HepG2 (cell line): ENCODE measurements around the gene MAN2A2. TPM values are rescaled to one million over a fixed set of nuclear protein-coding genes. Genes with fewer than 3 reads are reported as not detected.

ENCODE experiments used
- ATF7 ChIP-seq, 2 experiments: fragments of 450-650 bp in 1 of 2; sonication (generic) in 1 of 2; formaldehyde crosslinking in 1 of 2; IDR thresholded peaks; 2 replicates each; pipeline versions ENCODE4 v1.4.0 to v1.6.1; 2016 to 2020; ENCODE audit warnings: antibody characterized with exemption in 1 of 2, mild to moderate bottlenecking in 1 of 2, missing genetic modification reagents in 1 of 2
- GATAD1 ChIP-seq: IDR thresholded peaks from 2 replicates; pipeline ENCODE4 v1.6.1; 2016; ENCODE audit warnings: missing genetic modification reagents, missing compliant biosample characterization
- GMEB2 ChIP-seq: IDR thresholded peaks from 2 replicates; pipeline ENCODE4 v1.6.1; 2016; ENCODE audit warnings: missing biosample characterization, missing genetic modification reagents, low read depth
- HIVEP1 ChIP-seq: sonication (generic); formaldehyde crosslinking; IDR thresholded peaks from 2 replicates; pipeline ENCODE4 v1.4.0; 2020; ENCODE audit warnings: mild to moderate bottlenecking, missing genetic modification reagents
- MXD3 ChIP-seq: IDR thresholded peaks from 2 replicates; pipeline ENCODE4 v1.6.1; 2016; ENCODE audit warnings: mild to moderate bottlenecking, missing biosample characterization, missing genetic modification reagents
- NFAT5 ChIP-seq: sonication (generic); formaldehyde crosslinking; IDR thresholded peaks from 2 replicates; pipeline ENCODE4 v1.4.0; 2020; ENCODE audit warnings: missing genetic modification reagents
- TBX2 ChIP-seq: sonication (generic); formaldehyde crosslinking; IDR thresholded peaks from 2 replicates; pipeline ENCODE4 v1.5.0; 2020; ENCODE audit warnings: missing genetic modification reagents, mild to moderate bottlenecking, borderline replicate concordance
- UBTF ChIP-seq: sonication (generic); formaldehyde crosslinking; IDR thresholded peaks from 2 replicates; pipeline ENCODE4 v1.4.0; 2020; ENCODE audit warnings: mild to moderate bottlenecking, missing genetic modification reagents
- YY1 ChIP-seq: IDR thresholded peaks from 2 replicates; pipeline ENCODE4 v1.6.1; 2011; ENCODE audit warnings: low read length, low read depth, moderate library complexity, mild to moderate bottlenecking; ENCODE audit not compliant: insufficient read depth, insufficient replicate concordance
- ZEB1 ChIP-seq: IDR thresholded peaks from 2 replicates; pipeline ENCODE4 v1.6.1; 2012; ENCODE audit warnings: mild to moderate bottlenecking, low read depth, inconsistent platforms; ENCODE audit not compliant: insufficient replicate concordance
- ZFX ChIP-seq: sonication (generic); formaldehyde crosslinking; IDR thresholded peaks from 2 replicates; pipeline ENCODE4 v1.4.0; 2020; ENCODE audit warnings: mild to moderate bottlenecking, low read depth, missing genetic modification reagents, moderate library complexity
- ZMYM4 ChIP-seq: sonication (generic); formaldehyde crosslinking; IDR thresholded peaks from 2 replicates; pipeline ENCODE4 v1.8.1; 2023; ENCODE audit warnings: mild to moderate bottlenecking, missing genetic modification reagents
- ZNF124 ChIP-seq: sonication (generic); formaldehyde crosslinking; IDR thresholded peaks from 2 replicates; pipeline ENCODE4 v1.4.0; 2020; ENCODE audit warnings: missing genetic modification reagents
- ZNF296 ChIP-seq: sonication (generic); formaldehyde crosslinking; conservative IDR thresholded peaks from 2 replicates; pipeline ENCODE4 v1.5.0; 2020; ENCODE audit warnings: mild to moderate bottlenecking, missing genetic modification reagents
- ZNF580 ChIP-seq: IDR thresholded peaks from 2 replicates; pipeline ENCODE4 v1.6.1; 2016; ENCODE audit warnings: low read depth, borderline replicate concordance
- ZNF703 ChIP-seq: sonication (generic); formaldehyde crosslinking; IDR thresholded peaks from 2 replicates; pipeline ENCODE4 v1.5.1; 2020; ENCODE audit warnings: missing genetic modification reagents, mild to moderate bottlenecking, moderate library complexity, borderline replicate concordance
- ZSCAN5A ChIP-seq: sonication (generic); formaldehyde crosslinking; IDR thresholded peaks from 2 replicates; pipeline ENCODE4 v1.8.0; 2022; ENCODE audit warnings: mild to moderate bottlenecking, missing genetic modification reagents, borderline replicate concordance
- polyA plus RNA-seq, 8 experiments: library from polyadenylated mRNA; depleted of rRNA in 3 of 8; stranded (reverse) in 7 of 8; unstranded in 1 of 8; fragments of >200 nt; fragmentation: Illumina TruSeq in 4 of 8; extraction: Trizol in 4 of 8; gene quantifications; 2 replicates each; pipeline versions ENCODE4 v1.2.1 to v1.2.3, GENCODE V29; 2011 to 2016; ENCODE audit warnings: low read depth in 4 of 8, missing spikeins in 1 of 8, mixed read lengths in 1 of 8; ENCODE audit not compliant: insufficient read depth in 1 of 8
- total RNA-seq, 5 experiments: library from RNA; depleted of rRNA; stranded (reverse); fragments of >200 nt; fragmentation: Illumina TruSeq; extraction: Trizol; gene quantifications; 2 replicates each; pipeline ENCODE4 v1.2.3, GENCODE V29; 2016; ENCODE audit warnings: low read depth in 1 of 5

The MAN2A2 gene
- total and polyA plus RNA-seq, 2 of the 13 experiments (the other 11 are each of a cell fraction or from before 2014, with no cell fraction given), result 17.5 to 51.5 TPM

GRCh38 chr15:90934256-90934948 is 31.3 kb downstream of the MAN2A2 start (continued):
- TF ChIP-seq YY1, result peak; percentile 20
- TF ChIP-seq ATF7 (IDR thresholded peaks at IDR 0.05), result no peak
- TF ChIP-seq ATF7 (CRISPR knock-in tag; IDR thresholded peaks at IDR 0.05), result no peak
- TF ChIP-seq ZMYM4, result no peak
- TF ChIP-seq ZSCAN5A (CRISPR knock-in tag), result no peak
- no peak for TF ChIP-seq ZNF580 (CRISPR knock-in tag)
- TF ChIP-seq ZFX (CRISPR knock-in tag), result peak; percentile 55
- 0 out of 2 replicates have a peak, but pooled peaks have one; percentile 10 for TF ChIP-seq TBX2 (CRISPR knock-in tag)
- TF ChIP-seq MXD3 (CRISPR knock-in tag), result no peak
- TF ChIP-seq ZNF296 (CRISPR knock-in tag), result no peak
- no peak for TF ChIP-seq NFAT5 (CRISPR knock-in tag)
- peak; percentile 5; the same call in 1 of the 2 replicates for TF ChIP-seq HIVEP1 (CRISPR knock-in tag)
- no peak for TF ChIP-seq ZNF703
- no peak for TF ChIP-seq UBTF (CRISPR knock-in tag)
- TF ChIP-seq ZNF124 (CRISPR knock-in tag), result no peak
- TF ChIP-seq ZEB1, result peak; percentile 91
- no peak for TF ChIP-seq GMEB2 (CRISPR knock-in tag)
- 0 out of 2 replicates have a peak, but pooled peaks have one; percentile 31 for TF ChIP-seq GATAD1
